Lower lobe of right lung (tissue), 2 donors: ENCODE measurements around the gene TM2D3. TPM values are rescaled to one million over a fixed set of nuclear protein-coding genes. Genes with fewer than 3 reads are reported as not detected.

Source experiments
- ATAC-seq, 2 donors: fragments of 200-7000 bp; cut with Tn5 transposase; one replicate each; pipeline ENCODE4 v1.9.1; 2020 to 2022; ENCODE audit warnings: mild to moderate bottlenecking in 2 of 2, moderate library complexity in 2 of 2
- DNase-seq: peaks from one replicate; pipeline ENCODE4 v3.0.0-alpha.2; 2020
- H3K27ac ChIP-seq: fragments of 200-600 bp; one replicate; pipeline ENCODE4 v1.8.0; 2022
- H3K27me3 ChIP-seq: fragments of 200-600 bp; one replicate; pipeline ENCODE4 v1.8.0; 2022; ENCODE audit warnings: low read depth
- H3K36me3 ChIP-seq: fragments of 200-600 bp; one replicate; pipeline ENCODE4 v1.8.0; 2022; ENCODE audit warnings: mild to moderate bottlenecking
- H3K4me1 ChIP-seq: fragments of 200-600 bp; one replicate; pipeline ENCODE4 v1.8.0; 2022
- H3K4me3 ChIP-seq: fragments of 200-600 bp; one replicate; pipeline ENCODE4 v1.8.0; 2022; ENCODE audit warnings: mild to moderate bottlenecking
- H3K9me3 ChIP-seq: fragments of 200-600 bp; one replicate; pipeline ENCODE4 v1.8.0; 2022
- CTCF ChIP-seq: fragments of 200-600 bp; IDR thresholded peaks from one replicate; pipeline ENCODE4 v1.8.0; 2022; ENCODE audit warnings: antibody characterized with exemption, mild to moderate bottlenecking
- intact Hi-C: fragments of 100-400 bp; cut with DNase I; formaldehyde crosslinking; loops from one replicate; pipeline ENCODE4 v1.11.0; 2022
- total RNA-seq: library from RNA; stranded (reverse); fragmentation: NEBNext Ultra II Directional; extraction: Animal tissue kit (Norgen Biotek cat#: 25700); gene quantifications from one replicate; pipeline ENCODE4 v1.2.1, GENCODE V29; 2021
- donor health status: DM: no; HTN: yes; CAD: no; lungs with severe emphysema.

The TM2D3 gene
- total RNA-seq, 1 donor from 2014 or later = 49.2 TPM

GRCh38 chr15:101692801-101693598 is 40.8 kb upstream of the TM2D3 start:
- DNase-seq (no peak), ATAC-seq (no peak)
- Histone ChIP-seq H3K36me3 (peaks cover 63% of the 10 kb centered on the region), H3K9me3 (no peaks in the 10 kb centered on the region), H3K4me3 (no peak overlapping the region), H3K27me3 (no peaks in the 10 kb centered on the region), H3K4me1 (no peaks in the 10 kb centered on the region), H3K27ac (no peak overlapping the region)
- no peak for TF ChIP-seq CTCF
- intact Hi-C loops = no loop called here

- peaks cover 60% of the 10 kb centered on the region for H3K36me3 ChIP-seq
- TF ChIP-seq CTCF = no peak
- intact Hi-C loops = no loop called here
- H3K4me1 ChIP-seq = no peaks in the 10 kb centered on the region
- ATAC-seq = no peak
- no peaks in the 10 kb centered on the region for H3K9me3 ChIP-seq
- no peaks in the 10 kb centered on the region for H3K27me3 ChIP-seq
- no peak for DNase-seq
- no peak overlapping the region for H3K4me3 ChIP-seq
- H3K27ac ChIP-seq = no peak overlapping the region
Observed at GRCh38 chr15:101689901-101690300, 37.7 kb upstream of the TM2D3 start.

- intact Hi-C loops = no loop called here
Observed at GRCh38 chr15:101686718-101687117, 34.5 kb upstream of the TM2D3 start.

GRCh38 chr15:101684877-101685276 is 32.7 kb upstream of the TM2D3 start:
- ATAC-seq = no peak
- peaks cover 70% of the 10 kb centered on the region for H3K36me3 ChIP-seq
- intact Hi-C loops = no loop called here
- H3K27me3 ChIP-seq = no peaks in the 10 kb centered on the region
- H3K9me3 ChIP-seq = no peaks in the 10 kb centered on the region
- no peak overlapping the region for H3K27ac ChIP-seq
- H3K4me3 ChIP-seq = no peak overlapping the region
- TF ChIP-seq CTCF = no peak
- no peak for DNase-seq
- no peaks in the 10 kb centered on the region for H3K4me1 ChIP-seq

More at GRCh38 chr15:101686718-101687117, 34.5 kb upstream of the TM2D3 start:
- Histone ChIP-seq H3K36me3 (peaks cover 65% of the 10 kb centered on the region), H3K4me3 (no peak overlapping the region), H3K27me3 (no peaks in the 10 kb centered on the region), H3K4me1 (no peaks in the 10 kb centered on the region), H3K27ac (no peak overlapping the region), H3K9me3 (no peaks in the 10 kb centered on the region)
- ATAC-seq = no peak
- DNase-seq = no peak
- no peak for TF ChIP-seq CTCF

DNA sequence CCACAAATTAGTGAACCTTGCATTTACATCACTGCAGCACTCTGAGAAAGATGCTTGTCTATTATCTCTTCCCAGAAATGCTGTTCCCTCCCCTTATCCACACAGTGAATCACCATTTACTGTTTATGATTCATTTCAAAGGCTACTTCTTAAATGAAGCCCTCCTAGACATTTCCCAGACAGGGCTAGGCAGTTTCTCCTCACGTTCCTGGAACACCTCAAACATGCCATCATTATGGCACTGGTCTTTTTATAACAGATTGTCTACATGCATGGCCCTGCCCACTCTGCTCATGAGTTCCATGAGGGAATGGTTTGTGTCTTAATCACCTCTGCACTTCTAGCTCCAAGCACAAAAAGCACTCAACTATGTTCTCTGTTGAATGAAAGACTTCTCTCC is 32.2 kb upstream of the TM2D3 start:
- Histone ChIP-seq H3K27me3 (no peaks in the 10 kb centered on the region), H3K9me3 (no peaks in the 10 kb centered on the region), H3K36me3 (peaks cover 73% of the 10 kb centered on the region), H3K4me3 (no peak overlapping the region), H3K27ac (no peak overlapping the region), H3K4me1 (no peaks in the 10 kb centered on the region)
- no peak for TF ChIP-seq CTCF
- DNase-seq (no peak), ATAC-seq (no peak)
- intact Hi-C loops = no loop called here
